Omental fat pad (tissue), 4 donors: ENCODE results near the gene THRA. TPM values are rescaled to one million over a fixed set of nuclear protein-coding genes. Genes with fewer than 3 reads are reported as not detected.

ENCODE experiments used
- ATAC-seq: fragments of 150-250 bp; one replicate; pipeline ENCODE4 v1.9.1; 2016; ENCODE audit warnings: mild to moderate bottlenecking, moderate library complexity; ENCODE audit not compliant: low FRiP score
- DNase-seq: peaks from one replicate; pipeline ENCODE4 v3.0.0-alpha.2; 2019; ENCODE audit warnings: low spot score
- total RNA-seq, 4 donors: library from RNA; depleted of rRNA; stranded (reverse); fragments of >200 nt; gene quantifications; one replicate each; pipeline ENCODE4 v1.1.0, GENCODE V29; 2016
- TF ChIP-seq, protein P1 (sequence below), 3 donors: fragments of 450-650 bp; IDR thresholded peaks; one replicate each; pipeline ENCODE4 v1.5.1; 2016 to 2017; ENCODE audit warnings: antibody characterized with exemption in 3 of 3, mild to moderate bottlenecking in 3 of 3, moderate library complexity in 2 of 3

THRA gene
- total RNA-seq, 4 donors from 2014 or later: 35.7 to 87.2 (median 55.2) TPM

GRCh38 chr17:40023590-40024292 lies 39.0 kb upstream of the THRA start:
- TF ChIP-seq, protein P1, sequence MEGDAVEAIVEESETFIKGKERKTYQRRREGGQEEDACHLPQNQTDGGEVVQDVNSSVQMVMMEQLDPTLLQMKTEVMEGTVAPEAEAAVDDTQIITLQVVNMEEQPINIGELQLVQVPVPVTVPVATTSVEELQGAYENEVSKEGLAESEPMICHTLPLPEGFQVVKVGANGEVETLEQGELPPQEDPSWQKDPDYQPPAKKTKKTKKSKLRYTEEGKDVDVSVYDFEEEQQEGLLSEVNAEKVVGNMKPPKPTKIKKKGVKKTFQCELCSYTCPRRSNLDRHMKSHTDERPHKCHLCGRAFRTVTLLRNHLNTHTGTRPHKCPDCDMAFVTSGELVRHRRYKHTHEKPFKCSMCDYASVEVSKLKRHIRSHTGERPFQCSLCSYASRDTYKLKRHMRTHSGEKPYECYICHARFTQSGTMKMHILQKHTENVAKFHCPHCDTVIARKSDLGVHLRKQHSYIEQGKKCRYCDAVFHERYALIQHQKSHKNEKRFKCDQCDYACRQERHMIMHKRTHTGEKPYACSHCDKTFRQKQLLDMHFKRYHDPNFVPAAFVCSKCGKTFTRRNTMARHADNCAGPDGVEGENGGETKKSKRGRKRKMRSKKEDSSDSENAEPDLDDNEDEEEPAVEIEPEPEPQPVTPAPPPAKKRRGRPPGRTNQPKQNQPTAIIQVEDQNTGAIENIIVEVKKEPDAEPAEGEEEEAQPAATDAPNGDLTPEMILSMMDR (IDR thresholded peaks at IDR 0.05): no peak
- no peak for DNase-seq
- ATAC-seq: no peak

DNA sequence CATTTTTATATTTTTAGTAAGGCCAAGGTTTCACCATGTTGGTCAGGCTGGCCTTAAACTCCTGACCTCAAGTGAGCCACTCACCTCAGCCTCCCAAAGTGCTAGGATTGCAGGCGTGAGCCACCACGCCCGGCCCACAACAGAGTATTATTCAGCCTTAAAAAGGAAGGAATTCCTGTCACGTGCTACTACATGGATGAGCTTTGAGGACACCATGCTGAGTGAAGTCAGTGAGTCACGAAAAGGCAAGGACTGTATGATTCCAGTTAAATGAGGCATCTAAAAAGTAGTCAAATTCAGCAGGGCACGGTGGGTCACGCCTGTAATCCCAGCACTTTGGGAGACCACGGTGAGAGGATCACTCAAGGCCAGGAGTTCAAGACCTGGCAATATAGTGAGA lies 37.9 kb upstream of the THRA start:
- no peak for ATAC-seq
- no peak for DNase-seq
- TF ChIP-seq, protein P1 (IDR thresholded peaks at IDR 0.05): no peak

DNA sequence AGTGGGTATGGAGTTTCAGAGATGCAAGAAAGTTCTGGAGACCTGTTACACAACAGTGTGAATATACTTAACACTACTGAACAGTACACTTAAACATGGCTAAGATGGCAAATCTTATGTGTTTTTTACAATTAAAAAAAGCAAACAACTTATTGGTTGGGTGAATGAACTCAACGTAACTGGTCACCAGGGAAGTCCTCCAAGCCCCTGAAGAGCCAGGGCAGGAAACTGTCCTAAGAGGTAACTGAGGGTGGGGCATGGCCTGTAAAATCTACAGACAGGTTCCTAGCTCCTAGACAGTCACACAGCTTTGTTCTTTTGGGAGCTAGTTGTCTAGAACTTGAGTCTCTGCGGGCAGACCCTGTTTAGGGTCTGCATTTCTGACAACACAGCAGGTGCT lies 37.2 kb upstream of the THRA start:
- TF ChIP-seq, protein P1 (IDR thresholded peaks at IDR 0.05): no peak
- no peak for DNase-seq
- no peak for ATAC-seq

- TF ChIP-seq, protein P1 (IDR thresholded peaks at IDR 0.05): no peak
- ATAC-seq (no peak), DNase-seq (no peak)
Observed at GRCh38 chr17:40025991-40026815, 36.6 kb upstream of the THRA start.

GRCh38 chr17:40026816-40027613 lies 35.8 kb upstream of the THRA start:
- TF ChIP-seq, protein P1 (IDR thresholded peaks at IDR 0.05): peak in 1 of 3 donors; percentile 70
- peak; percentile 51 for DNase-seq
- peak; percentile 80 for ATAC-seq

- DNase-seq (no peak), ATAC-seq (no peak)
- TF ChIP-seq, protein P1 (IDR thresholded peaks at IDR 0.05): no peak
Observed at GRCh38 chr17:40027614-40028012, 35.2 kb upstream of the THRA start.
